Panc1 (cell line): Measurements from ENCODE around the gene MOB2.

Source experiments
- CTCF ChIP-seq: fragments of 450-650 bp; IDR thresholded peaks from 2 replicates; pipeline ENCODE4 v1.5.1; 2017; ENCODE audit warnings: mild to moderate bottlenecking
- POLR2AphosphoS5 ChIP-seq: IDR thresholded peaks from 2 replicates; pipeline ENCODE4 v1.6.1; 2012; ENCODE audit warnings: mild to moderate bottlenecking, low read depth, low read length, moderate library complexity
- REST ChIP-seq, 2 experiments: IDR thresholded peaks; 2 replicates each; pipeline ENCODE4 v1.6.1; 2011 to 2012; ENCODE audit warnings: low read depth in 2 of 2, control low read depth in 1 of 2, low read length in 1 of 2, mild to moderate bottlenecking in 1 of 2, moderate library complexity in 1 of 2; ENCODE audit not compliant: insufficient read depth in 1 of 2
- SIN3A ChIP-seq: IDR thresholded peaks from 2 replicates; pipeline ENCODE4 v1.6.1; 2012; ENCODE audit warnings: low read depth, mild to moderate bottlenecking, low read length, moderate library complexity, borderline replicate concordance; ENCODE audit not compliant: insufficient read depth

- no peak for TF ChIP-seq POLR2AphosphoS5
- no peak for TF ChIP-seq SIN3A
- TF ChIP-seq CTCF = no peak
- TF ChIP-seq REST (IDR thresholded peaks at IDR 0.05; ENCODE audit: insufficient read depth in 1 of 2, low read depth in 2 of 2, low read length in 1 of 2) = no peak
Measured at GRCh38 chr11:1459764-1460395, 26.7 kb downstream of the MOB2 start.
